ENCODE results near the gene AJUBA.
"Not testable (repeated sequence)": the region's sequence is repeated elsewhere in the genome, so short reads cannot be mapped to it uniquely, and the experiment has no call there.

The AJUBA gene

GRCh38 chr14:23006188-23006534, 23.8 kb upstream of the AJUBA start:
- no peak for DNase-seq (ENCODE audit: low read depth)

DNA sequence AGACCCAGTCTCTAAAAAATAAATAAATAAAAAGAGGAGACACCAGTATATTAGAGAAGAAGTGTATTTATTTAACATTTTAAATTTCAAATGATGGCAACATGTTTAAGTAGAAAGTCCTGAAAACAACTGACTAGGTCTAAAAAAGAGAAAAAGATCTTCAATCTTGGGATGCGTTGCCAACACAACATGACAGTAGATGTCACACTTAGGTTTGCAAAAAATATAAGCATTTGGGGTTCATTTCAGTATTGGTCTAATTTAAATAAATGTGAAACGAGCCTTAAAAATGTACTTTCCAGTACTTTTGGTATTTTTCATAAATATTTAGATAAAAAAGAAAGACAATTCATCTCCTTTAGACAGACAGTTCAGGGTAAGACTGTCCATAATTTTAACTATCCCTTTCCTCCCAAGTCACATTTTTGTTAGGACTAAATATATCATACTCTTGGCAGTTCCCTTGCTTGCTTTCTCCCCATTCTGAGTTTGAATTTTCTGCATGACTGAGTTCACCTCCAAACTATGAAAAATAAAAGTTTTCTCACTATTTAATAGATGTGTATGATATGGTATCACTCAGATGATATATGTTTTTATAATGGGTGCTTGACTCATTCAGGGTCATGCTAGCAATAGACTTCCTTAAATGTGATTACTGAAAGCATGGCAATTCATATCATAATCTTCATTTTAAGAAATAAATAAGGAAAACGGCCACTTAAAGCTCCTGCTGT, 23.3 kb upstream of the AJUBA start:
- DNase-seq (ENCODE audit: low read depth) = no peak

- DNase-seq (ENCODE audit: low read depth) = not testable (repeated sequence)
Observed at GRCh38 chr14:23004274-23004673, 21.9 kb upstream of the AJUBA start.

DNA sequence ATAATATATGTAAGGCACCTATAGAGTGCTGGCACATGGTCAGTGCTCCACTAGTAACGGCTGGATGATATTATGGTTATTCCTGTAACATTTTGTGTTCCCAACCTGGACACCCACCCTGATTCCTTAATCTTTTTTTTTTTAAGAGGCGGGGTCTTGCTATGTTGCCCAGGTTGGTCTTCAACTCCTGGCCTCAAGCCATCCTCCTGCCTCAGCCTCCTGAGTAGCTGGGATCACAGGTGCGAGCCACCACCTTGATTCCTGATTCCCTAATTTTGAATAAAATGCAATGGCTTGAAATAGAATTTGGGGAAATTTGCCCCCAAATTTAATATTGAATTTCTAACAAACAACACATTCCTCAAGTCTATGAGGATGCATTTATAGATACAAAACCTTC, 20.2 kb upstream of the AJUBA start:
- no peak for DNase-seq (ENCODE audit: low read depth)

DNA sequence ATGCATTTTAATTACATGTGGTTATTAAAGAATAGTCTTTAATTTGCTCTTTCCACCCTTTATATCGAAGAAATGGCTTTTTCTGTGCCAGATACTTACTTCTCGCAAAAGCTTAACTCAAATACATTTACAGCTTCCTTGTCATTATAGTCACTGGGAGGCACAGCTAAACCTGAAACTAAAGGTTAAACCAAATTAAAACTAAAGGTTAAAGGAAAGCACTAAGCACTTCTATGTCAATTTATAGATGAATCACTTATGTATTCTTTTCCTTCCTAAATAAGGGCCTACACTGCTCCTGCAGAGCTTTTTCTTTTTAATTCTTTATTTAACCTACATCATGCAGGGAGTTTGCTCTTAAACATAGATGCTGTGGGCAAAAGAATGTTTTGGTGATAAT, 18.5 kb upstream of the AJUBA start:
- no peak for DNase-seq (ENCODE audit: low read depth)

DNA sequence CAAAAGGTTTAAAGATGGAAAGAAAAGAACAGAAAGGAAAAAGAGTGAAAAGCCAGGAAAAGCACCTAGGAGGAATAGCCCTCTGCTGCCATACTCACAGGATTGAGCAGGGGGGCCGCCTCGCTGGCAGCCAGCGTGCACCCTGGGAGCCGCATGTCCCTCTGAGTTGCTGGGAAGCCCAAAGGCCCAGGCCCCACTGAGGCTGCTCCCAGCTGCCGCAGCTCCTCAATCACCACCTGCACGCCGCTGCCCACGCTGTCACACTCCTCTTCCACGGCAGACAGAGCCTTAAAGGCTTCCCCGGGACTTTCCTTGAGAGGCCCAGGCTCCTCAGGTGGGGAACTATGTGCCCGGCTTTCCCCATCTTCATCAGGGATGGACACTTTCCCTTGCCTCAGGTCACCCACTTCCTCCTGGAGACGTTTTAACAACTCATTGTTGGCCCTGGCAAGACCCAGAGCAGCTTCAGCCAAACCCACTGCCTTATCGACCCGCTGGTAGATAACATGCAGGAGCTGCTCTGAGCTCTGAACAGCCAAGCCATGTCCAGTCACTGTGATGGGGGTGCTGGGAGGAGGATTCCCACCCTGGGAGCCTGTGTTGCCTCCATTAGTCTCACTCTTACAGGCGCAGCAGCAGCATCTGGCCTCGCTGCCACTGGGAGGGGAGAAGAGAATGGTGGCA, 16.1 kb upstream of the AJUBA start:
- DNase-seq (ENCODE audit: low read depth) = no peak

- DNase-seq (ENCODE audit: low read depth) = no peak
Observed at GRCh38 chr14:22997676-22998323, 15.4 kb upstream of the AJUBA start.

GRCh38 chr14:22996768-22997654, 14.7 kb upstream of the AJUBA start:
- no peak for DNase-seq (ENCODE audit: low read depth)

GRCh38 chr14:22995889-22996625, 13.7 kb upstream of the AJUBA start:
- no peak for DNase-seq (ENCODE audit: low read depth)

DNA sequence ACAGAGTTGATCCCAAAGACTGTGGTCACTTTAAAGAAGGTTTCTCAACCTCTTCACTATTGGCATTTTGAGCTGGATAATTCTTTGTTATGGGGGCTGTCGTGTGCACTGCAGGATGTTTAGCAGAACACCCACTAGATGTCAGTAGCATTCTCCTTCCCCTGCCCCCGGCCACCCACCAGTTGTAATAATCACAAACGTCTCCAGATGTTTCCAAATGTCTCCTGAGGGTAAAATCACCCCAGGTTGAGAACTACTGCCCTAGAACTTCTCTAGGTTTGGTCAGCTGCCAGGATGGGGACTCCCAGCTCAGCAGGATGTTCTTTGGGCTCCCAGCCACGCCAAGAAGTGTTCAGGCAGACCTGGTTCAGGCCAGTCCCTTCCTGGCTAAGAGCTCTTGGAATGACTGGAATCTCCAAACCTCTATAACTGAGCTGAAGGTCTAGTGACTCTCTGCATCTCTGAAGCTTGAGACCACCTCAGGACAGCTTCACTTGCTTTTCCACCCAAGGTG, 12.5 kb upstream of the AJUBA start:
- DNase-seq (ENCODE audit: low read depth) = no peak

DNA sequence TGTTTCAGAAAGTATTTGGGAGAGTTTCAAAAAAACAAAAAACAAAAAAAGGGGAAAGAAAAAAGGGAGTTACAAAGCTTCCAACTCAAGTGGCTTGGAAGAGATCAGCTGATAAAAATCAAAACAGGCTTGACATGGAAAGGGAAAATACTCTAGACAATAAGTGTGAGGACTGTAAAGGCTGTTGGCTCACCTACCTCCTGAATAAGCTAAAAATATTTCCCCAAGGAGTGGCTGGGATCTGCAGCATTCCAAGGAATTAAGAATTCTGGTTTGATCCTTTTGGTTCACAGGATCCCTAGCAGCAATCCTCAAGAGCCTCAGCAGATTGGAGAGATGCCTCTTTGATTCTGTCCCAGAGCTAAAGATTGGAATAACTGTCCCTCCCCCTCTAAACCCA, 11.2 kb upstream of the AJUBA start:
- no peak for DNase-seq (ENCODE audit: low read depth)

DNA sequence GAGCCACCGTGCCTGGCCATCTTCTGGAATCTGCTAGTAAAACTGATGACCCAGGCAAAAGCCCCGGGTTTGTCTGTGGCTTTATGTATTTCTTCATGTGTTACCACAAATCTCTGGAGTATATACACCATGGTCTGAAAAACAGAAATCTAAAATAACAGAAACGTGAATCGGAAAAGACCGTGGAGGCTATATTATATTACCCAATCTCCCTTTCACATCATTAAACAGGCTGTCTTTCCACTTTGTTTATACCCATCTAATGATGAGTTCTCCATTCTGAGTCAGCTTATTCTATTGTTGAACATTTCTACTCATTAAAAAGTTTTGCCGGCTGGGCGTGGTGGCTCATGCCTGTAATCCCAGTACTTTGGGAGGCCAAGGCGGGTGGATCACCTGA, 9.5 kb upstream of the AJUBA start:
- DNase-seq (ENCODE audit: low read depth) = no peak

DNA sequence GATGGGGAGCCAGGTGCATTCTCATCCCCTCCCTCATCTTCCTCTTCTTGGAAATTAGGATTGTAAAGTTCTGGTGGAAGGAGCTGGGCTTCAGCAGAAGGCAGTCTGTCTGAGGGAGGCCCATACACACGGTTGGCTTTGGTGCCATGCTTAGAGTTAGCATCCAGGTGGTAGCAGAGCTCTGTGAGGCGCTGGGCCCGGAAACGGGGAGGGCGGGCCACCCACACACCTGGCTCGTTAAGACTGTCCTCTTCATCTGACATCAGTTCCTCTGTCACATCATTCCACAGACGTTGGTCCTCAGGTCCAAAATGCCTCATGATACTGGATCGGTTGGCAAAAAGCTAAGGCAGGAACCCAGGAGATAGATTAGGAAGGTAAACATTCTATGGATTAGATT, 4.9 kb upstream of the AJUBA start:
- DNase-seq (ENCODE audit: low read depth) = no peak

DNA sequence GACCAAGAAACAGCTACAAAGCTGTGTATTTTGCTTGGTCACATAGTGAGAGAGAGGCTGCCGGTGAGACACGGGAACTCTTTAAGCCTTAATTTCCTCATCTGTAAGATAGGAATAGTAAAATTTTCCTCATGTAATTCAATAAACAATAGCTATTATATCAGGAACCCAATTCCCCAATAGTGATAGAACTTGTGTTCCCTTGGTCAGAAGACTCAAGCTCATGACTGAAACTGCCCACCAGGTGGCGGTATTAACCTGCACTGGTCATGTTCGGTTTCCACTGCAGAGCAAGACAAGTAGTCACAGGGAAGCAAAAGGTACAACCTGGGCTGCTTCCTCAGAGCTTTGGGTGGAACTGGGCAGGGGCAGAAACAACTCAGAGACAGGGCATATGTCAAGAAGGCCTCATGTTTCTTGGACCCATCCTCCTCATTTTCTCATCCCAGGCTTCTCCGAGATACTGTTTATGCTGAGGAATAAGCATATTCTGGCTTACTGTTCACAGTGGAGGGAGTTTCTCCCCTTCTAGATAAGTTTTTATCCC, 4.2 kb upstream of the AJUBA start:
- peak; percentile 79 for DNase-seq (ENCODE audit: low read depth)

GRCh38 chr14:22985894-22986507, 3.6 kb upstream of the AJUBA start:
- no peak for DNase-seq (ENCODE audit: low read depth)

DNA sequence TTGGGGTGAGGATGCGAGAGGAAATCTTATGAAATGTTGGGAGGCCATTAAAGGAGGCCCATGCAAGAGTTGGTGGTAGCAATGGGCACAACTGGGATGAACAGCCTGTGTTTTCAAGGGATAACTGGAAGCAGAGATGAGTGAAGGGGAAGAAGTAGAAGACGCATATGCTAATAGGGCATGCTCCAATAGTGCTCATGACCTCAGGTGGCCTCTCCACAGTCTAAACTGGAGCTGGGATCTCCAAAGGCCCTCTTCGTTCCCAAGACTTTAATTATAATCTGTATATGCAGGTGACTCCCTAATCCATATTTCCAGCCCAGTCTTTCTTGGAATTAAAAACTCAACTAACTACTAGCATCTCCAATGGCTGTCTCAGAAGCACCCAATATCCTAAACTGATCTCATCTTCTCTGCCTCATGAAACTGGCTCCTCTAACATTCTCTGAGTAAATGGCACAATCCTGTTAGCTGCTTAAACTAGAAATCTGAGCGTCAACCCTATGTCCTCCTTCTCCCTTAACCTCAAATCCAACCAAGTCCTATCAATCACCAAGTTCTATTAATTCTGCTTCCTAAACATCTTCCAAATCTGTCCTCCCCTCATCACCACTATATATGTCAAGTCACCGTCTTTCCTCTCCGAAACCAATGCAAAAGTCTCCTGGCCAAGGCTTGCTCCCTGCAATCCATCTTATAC, 2.8 kb upstream of the AJUBA start:
- DNase-seq (ENCODE audit: low read depth) = no peak

DNA sequence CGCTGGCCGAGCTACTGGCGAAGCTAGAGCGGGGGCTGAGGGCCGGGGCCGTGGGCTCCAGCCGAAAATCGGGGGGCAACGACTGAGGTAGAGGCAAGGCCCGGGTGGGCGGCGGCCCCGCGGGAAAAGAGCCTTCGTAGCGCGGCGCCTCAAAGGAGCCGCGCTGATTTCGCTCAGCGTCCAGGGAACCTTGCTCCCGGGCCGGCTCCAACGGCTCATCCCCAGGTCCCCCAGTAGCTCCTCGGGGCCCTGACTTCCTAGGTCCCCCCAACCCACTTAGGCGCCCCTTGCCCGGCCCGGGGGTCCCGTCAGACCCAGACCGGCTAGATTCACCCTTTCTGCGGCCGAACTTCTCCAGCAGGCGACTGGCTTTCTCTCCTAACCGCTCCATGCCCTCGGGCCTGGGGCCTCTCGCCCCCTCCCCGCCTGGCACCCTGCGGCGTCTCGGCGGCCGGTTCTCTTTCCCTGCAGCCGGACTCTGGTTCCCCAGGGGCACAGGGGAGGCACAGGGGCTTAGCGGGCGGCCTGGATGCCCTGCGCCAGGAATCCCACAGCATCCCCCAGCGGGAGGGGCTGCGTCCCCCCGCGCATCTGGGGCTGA, 375 bp downstream of the AJUBA start:
- DNase-seq (ENCODE audit: low read depth) = no peak

GRCh38 chr14:22981090-22981875, 1.1 kb downstream of the AJUBA start:
- no peak for DNase-seq (ENCODE audit: low read depth)

DNA sequence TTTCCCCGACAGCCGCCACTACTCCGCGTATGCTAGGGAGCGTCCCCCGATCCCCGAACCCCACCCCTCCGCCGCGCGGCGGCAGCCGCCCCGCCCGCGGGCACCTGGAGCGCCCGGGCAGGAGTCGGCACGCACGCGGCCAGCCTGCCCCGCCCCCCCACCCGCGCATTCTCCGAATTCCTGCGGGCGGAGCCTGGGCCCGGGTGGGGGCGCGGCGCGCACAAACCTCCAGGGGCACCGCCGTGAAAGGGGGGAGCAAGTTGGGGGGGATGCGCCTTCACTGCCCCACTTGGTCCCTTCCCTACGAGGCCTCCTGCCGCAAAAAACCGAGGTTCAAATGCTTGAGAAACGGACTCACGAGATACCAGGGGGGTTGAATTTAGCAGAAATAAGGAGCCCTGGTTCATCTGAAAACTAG, 1.7 kb downstream of the AJUBA start:
- peak; percentile 24 for DNase-seq (ENCODE audit: low read depth)

Measured in activated T-helper 9 cell treated with anti-CD3 and anti-CD28 coated beads, Interleukin-2, amount 50 U/mL, for 16 hours (primary cell).